GM13977 (cell line): ENCODE data around the gene ARHGEF3.

Source experiments
- DNase-seq: peaks from one replicate; pipeline ENCODE4 v3.0.0; 2012; ENCODE audit warnings: low spot score
- in situ Hi-C: fragments of 300-500 bp; cut with MboI; formaldehyde crosslinking; loops from one replicate; pipeline ENCODE4 v1.12.0; 2022; ENCODE audit warnings: low sequenced_read_pairs, low pct_unique_long_range_greater_than_20kb, mixed read lengths, inconsistent platforms; ENCODE audit not compliant: unreplicated experiment
- TF ChIP-seq, protein P1 (sequence below): IDR thresholded peaks from 2 replicates; pipeline ENCODE4 v1.5.1; 2012; ENCODE audit warnings: mild to moderate bottlenecking, control low read depth; ENCODE audit not compliant: insufficient read depth; ENCODE audit errors: extremely low read depth, missing control alignments

Gene ARHGEF3

DNA sequence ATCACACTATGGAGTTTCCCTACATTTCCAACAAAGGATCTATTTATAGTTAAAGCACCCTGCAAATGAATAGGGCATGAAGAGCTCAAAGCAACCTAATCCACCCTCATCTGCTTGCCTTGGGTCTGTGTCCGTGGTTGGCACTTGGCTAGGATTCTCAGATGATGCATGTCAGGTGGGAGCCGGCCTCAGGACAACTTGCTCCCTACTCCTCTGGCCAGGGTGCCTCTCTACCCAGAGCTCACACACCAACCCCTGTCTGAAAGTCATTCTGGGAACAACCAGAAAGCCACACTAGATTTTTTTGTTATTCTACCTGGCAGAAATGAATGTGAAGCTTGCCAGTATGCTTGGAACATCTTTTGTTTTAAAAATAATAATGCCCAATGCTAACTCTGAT lies 13.2 kb downstream of the ARHGEF3 start:
- in situ Hi-C loops: no loop called here
- TF ChIP-seq, protein P1, sequence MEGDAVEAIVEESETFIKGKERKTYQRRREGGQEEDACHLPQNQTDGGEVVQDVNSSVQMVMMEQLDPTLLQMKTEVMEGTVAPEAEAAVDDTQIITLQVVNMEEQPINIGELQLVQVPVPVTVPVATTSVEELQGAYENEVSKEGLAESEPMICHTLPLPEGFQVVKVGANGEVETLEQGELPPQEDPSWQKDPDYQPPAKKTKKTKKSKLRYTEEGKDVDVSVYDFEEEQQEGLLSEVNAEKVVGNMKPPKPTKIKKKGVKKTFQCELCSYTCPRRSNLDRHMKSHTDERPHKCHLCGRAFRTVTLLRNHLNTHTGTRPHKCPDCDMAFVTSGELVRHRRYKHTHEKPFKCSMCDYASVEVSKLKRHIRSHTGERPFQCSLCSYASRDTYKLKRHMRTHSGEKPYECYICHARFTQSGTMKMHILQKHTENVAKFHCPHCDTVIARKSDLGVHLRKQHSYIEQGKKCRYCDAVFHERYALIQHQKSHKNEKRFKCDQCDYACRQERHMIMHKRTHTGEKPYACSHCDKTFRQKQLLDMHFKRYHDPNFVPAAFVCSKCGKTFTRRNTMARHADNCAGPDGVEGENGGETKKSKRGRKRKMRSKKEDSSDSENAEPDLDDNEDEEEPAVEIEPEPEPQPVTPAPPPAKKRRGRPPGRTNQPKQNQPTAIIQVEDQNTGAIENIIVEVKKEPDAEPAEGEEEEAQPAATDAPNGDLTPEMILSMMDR: no peak
- no peak for DNase-seq

DNA sequence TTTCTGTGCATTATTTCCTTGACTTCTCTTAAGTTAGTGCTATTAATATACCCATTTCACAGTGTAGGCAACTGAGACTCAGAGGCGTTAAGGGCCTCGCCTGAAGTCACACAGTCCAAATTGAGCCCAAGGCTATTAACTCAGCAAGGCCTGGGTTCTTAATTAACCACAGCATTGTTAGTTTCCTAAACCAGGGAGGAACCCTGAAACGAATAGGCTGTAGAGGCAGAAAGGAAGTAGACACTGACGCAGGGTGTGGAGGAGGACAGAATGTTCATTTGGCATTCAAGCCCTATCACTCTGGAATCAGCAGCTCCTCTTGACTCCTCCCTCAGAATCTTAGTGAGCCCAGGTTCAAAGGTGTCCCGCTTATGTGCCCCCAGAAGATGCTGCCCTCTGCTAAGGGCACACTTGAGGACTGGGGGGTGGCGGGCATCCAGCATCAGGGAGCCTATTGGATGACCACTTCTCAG lies 13.9 kb downstream of the ARHGEF3 start:
- DNase-seq: peak; percentile 31
- in situ Hi-C loops: no loop called here
- TF ChIP-seq, protein P1: no peak

DNA sequence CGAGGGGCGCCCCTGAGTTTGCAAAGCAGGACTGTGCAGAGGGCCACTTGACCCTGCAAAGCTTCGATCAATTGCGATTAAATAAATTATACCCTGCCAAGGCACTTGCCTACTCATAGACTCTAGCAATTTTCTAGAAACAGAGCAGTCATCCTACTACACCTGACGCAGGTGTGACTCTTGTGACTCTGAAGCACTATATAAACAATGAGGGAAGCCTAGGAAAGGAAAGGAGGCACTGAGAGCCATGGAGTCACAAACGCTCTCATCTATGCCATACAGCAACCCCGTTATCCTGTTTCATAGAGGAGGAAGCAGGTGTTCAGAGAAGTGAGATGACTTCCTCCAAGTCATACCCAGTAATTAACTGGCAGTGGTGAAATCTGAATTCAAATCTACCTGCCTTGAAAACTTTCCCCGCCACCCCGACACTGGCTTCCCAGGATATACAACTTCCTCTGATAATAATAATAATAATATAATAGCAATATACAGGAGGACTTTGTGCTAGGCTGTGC lies 14.4 kb downstream of the ARHGEF3 start:
- DNase-seq: no peak
- TF ChIP-seq, protein P1: no peak
- in situ Hi-C loops: no loop called here

DNA sequence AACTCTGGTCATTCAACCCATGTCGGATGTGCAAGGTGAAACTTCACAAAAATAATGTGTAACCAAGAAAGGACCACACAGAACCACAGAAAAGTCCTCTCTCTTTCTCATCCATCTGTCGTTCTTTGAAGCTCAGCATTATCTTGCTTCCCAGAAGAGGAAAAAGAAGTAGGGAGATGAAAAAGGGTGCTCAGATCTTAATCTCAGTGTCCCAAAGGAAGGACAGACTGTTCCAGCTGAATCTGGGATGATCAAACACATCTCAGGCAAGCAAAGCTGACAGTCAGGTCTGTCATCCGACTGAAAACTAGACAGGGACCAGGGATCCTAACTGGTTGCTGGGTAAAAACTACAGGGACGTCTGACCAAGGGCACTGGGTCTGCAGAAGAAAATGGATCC lies 16.2 kb downstream of the ARHGEF3 start:
- no peak for DNase-seq
- TF ChIP-seq, protein P1: no peak
- in situ Hi-C loops: no loop called here

DNA sequence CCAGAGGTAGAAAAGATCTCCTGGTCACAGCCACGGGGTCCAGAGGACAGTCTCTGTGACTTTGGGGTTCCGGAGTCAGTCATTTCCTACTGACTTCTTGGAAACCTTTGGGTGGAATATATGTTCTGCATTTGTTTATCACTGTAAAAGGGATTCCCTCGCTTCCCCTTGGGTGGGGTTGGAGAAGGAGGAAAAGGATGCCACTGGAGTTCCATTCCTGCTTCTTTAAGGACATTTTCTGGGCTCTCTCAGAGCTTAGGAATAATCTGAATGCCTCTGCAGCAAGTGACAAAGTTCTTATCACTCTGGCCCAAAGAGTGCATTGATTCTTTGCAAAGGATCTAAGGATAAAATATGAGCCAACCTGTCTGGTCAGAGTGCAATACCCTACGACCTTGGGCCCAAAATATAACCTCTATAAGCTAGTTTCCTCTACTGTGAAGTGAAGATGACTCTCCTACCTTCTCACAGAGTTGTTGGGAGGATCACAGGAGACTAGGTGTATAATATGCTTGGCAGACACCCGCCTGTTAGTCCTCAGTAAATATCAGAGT lies 17.2 kb downstream of the ARHGEF3 start:
- in situ Hi-C loops: no loop called here
- DNase-seq: no peak
- TF ChIP-seq, protein P1: no peak

DNA sequence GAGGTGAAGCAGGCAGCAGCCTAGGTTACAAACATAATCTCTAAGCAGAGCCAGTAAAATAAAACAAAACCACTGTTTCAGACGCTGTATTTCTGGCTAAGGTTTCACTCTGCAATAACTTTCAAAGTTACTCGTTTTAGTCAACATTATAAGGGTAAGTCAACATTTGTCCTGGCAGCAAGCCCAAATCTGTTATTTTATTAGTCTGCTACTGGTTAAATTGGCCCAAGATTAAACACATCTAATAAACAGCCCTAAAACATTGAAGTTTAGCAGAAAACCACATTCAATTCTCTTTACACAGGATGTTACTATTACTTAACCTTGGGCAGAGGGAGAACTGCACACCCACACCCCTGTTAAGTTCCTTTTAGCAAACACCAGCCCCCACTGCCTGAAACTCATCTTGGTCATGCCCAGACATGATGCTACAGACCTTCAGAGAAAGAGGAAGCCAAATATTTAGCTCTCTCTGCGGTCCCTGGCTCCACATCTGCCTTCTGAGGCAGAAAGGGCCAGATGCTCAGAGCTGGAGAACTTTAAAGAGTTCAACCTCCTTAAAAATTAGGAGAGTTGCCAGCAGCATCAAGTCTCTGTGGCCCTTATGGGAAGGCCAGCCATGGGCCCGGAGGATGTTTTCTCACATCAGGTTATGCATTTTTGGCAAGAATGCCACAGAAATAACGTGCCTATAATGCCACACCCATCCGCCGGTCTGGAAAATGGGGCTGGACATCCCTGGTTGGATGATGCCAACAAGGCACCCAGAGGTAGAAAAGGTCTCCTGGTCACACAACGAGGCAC lies 17.9 kb downstream of the ARHGEF3 start:
- peak; percentile 82 for DNase-seq
- TF ChIP-seq, protein P1: no peak
- in situ Hi-C loops: no loop called here
